ENCODE data around the gene KBTBD2.
"Not testable (repeated sequence)": the region's sequence is repeated elsewhere in the genome, so short reads cannot be mapped to it uniquely, and the experiment has no call there.

KBTBD2 gene

DNA sequence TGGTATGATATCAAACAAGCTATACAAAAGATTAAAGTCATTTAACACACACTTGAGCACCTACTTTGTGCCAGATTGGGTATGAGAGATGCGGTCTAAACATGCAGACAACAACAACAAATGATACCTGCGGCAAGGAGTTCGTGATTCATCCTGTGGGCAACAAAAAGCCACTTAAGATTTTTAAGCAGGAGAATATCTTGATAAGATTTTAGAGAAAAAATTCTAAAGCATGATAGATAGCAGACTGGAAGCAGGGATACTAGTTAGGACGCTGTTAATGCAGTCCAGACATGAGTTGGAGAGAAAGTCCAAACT is 1.6 kb upstream of the KBTBD2 start:
- no peak for DNase-seq (ENCODE audit: low read depth)

DNA sequence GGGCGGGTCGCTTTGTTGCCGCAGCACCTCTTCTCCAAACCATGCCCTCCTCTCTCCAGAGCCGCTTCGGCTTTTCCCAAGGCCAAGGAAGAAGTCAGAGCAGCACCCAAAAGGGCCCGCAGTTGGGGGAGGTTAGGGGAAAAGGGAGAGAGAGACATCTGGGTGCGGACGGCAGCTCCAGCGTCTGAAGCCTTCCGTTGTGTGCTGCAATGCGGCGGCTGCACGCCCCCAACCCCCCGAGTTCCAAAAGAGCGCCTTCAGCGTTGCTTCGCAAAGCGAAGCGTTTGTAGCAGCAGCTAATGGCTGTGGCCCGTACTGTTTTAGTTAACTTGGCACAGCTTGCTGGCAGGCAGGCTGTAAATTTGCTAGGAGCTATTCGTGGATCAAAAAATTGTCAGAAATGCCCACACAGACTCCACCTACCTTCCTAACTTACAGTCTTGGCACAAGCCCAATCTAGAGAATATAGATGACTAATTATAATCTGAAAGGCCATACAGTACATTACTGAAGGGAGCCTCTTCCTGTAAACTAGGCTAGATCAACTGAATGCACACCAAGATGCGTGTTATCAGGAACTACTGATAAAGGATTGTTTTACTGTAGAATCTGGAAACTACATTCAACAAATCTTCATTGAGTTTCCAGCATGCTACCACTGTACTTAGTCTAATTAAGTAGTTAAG is 1.1 kb upstream of the KBTBD2 start:
- DNase-seq (ENCODE audit: low read depth) = no peak

GRCh38 chr7:32891800-32892520 is 400 bp upstream of the KBTBD2 start:
- peak; percentile 69 for DNase-seq (ENCODE audit: low read depth)

DNA sequence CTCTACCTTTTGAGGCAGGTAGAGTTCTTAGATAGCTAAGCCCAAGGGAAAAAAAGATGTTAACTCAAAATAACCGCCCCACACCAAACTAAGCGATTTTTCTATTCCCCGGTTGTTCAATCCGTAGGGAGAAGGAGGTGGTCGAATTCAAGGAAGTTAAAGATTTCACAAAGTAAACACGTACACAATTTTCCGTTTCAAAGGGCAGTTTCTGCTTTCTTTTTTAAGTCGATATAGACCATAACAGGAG is 842 bp downstream of the KBTBD2 start:
- DNase-seq (ENCODE audit: low read depth) = no peak

GRCh38 chr7:32890010-32890792 is 1.4 kb downstream of the KBTBD2 start:
- no peak for DNase-seq (ENCODE audit: low read depth)

DNA sequence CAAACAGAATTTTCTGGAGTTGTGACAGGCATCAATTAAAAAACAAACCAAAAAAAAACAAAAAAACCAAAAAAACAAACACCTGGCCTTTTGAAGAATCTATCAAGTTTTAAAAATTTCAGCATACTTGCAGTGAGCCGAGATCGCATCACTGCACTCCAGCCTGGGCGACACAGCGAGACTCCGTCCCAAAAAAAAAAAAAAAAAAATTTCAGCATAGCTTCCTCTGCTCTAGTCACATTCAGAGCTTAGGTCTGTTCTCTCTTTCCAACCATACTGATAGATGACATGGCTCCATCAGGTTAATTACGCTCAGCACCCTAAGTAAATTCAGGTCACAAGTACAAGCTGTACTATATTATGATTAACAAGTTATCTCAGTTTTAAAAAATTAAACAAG is 3.1 kb downstream of the KBTBD2 start:
- DNase-seq (ENCODE audit: low read depth) = no peak

DNA sequence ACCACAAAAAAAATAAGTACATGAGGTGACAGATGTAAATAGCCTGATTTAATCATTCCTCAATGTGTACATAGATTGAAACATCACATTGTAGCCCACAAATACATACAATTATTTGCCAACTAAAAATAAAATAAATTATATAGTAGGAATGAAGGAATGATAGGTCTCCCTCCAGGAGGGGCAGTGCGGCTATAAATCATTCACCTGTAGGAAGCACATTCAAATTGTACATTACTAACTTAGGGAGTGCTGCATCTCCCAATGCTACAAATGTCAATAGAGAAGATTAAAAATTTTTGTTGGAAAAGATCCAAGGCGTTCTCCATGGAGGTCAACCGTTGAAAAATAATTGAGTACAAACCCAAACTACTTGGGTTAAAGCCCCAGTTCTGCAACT is 4.2 kb downstream of the KBTBD2 start:
- no peak for DNase-seq (ENCODE audit: low read depth)

GRCh38 chr7:32881074-32881982 is 10.2 kb downstream of the KBTBD2 start:
- no peak for DNase-seq (ENCODE audit: low read depth)

GRCh38 chr7:32879460-32879859 is 12.1 kb downstream of the KBTBD2 start:
- no peak for DNase-seq (ENCODE audit: low read depth)

DNA sequence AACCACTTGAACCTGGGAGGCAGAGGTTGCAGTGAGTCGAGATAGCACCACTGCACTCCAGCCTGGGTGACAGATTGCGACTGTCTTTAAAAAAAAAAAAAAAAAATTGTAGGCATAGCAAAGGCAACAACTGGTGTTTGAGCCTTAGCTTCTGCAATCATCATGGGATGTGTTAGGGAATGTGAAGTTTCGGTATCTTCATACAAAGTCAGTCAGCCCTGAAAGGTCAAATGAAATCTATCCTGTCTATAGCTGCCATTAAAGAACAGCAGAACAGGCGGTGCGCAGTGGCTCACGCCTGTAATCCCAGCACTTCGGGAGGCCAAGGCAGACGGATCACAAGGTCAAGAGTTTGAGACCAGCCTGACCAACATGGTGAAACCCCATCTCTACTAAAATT is 13.5 kb downstream of the KBTBD2 start:
- DNase-seq (ENCODE audit: low read depth) = not testable (repeated sequence)

DNA sequence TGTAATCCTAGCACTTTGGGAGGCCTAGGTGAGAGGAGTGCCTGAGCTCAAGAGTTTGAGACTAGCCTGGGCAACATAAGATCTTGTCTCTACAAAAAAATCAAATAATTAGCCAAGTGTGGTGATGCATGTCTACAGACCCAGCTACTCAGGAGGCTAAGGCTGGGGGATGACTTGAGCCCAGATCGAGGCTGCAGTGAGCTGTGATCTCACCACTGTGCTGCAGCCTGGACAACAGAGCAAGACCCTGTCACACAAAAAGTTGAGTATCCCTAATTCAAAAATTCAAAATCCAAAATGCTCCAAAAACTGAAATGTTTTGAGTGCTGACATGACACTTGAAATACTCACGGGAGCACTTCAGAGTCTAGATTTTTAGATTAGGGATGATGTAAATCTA is 19.1 kb downstream of the KBTBD2 start:
- no peak for DNase-seq (ENCODE audit: low read depth)

GRCh38 chr7:32871624-32872371 is 19.8 kb downstream of the KBTBD2 start:
- DNase-seq (ENCODE audit: low read depth) = no peak

DNA sequence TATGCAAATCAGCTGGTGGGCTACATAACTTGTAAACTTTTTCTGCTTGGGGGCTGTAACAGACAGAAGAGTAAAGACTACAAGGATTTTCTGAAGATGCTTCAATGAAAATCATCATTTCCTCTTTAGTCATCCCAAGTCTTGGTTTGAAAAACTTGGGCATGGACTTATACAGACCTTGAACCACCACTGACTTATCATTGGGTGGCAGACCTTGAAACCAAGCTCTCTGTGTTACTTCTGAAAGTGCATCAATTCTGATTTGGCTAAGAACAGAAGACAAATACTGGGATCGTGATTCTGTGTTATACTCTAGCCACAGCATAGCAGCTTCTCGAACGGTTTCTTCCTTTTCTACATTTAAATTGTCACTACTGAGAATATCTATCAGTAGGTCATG is 21.3 kb downstream of the KBTBD2 start:
- DNase-seq (ENCODE audit: low read depth) = no peak

GRCh38 chr7:32869716-32870115 is 21.8 kb downstream of the KBTBD2 start:
- no peak for DNase-seq (ENCODE audit: low read depth)

DNA sequence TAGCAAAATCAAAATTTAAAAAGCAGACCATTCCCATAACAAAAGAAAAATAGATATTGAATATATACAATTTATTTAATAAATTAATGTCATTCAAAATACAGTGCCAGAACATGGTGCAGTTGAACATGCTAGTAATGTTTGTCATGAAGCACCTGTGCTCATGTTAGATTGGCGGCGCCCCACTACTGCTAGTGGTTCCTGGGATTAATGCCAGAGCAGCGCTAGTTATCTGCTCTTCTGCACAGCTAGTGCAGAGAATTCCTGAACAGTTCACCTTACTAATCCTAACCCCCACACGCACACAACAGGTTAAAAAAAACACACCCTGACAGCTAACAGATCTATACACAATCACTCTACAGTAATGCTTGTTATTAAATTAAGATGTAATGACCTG is 23.4 kb downstream of the KBTBD2 start:
- DNase-seq (ENCODE audit: low read depth) = no peak

- DNase-seq (ENCODE audit: low read depth) = no peak
These were observed 26.0 kb downstream of the KBTBD2 start for GRCh38 chr7:32865448-32866030.

- not testable (repeated sequence) for DNase-seq (ENCODE audit: low read depth)
These were observed 27.7 kb downstream of the KBTBD2 start for GRCh38 chr7:32863872-32864271.

GRCh38 chr7:32860090-32860489 is 31.5 kb downstream of the KBTBD2 start:
- no peak for DNase-seq (ENCODE audit: low read depth)

GRCh38 chr7:32858648-32859047 is 32.9 kb downstream of the KBTBD2 start:
- no peak for DNase-seq (ENCODE audit: low read depth)

DNA sequence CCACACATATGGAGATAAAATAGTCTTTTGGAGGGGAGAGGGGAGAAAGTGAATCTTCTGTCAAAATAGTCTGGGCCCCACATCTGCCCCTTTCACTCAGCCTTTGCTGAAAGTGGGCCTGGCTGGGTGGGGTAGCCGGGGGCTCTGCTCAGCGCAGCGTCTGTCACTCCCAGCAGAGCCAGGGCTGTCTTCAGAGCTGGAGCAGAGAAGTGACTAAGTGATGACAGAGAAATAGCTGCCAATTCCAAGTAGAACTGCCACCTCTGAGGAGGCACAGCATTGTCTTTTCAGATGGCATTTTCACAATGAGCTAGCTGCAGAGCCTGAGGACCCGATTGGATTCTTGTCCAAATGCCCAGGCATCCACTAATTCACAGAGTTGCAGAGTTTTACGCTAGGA is 34.5 kb downstream of the KBTBD2 start:
- not testable (repeated sequence) for DNase-seq (ENCODE audit: low read depth)

Data from GM04503 (cell line).